ENCODE results near the gene GRIK2.
"Not testable (repeated sequence)": the region's sequence is repeated elsewhere in the genome, so short reads cannot be mapped to it uniquely, and the experiment has no call there.

Gene GRIK2

DNA sequence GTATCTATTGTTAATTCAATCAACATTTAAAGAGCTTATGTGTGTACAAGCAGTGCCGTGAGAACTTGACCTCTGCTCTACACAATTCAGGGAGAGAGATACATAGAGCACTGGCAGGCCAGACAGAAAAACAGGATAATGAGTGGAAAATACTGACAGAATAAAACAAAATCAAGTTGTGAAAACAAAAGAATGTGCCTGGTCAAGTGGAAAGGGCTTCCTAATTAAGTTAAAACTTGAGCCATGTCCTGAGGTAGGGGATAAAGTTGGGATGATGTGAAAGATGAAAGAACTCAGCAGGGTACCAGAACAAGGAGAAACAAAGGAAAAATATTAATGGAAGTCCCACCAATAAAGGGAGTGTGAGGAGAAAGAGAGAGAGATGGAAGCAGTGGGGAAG lies 672.8 kb downstream of the GRIK2 start:
- Histone ChIP-seq H3K9ac (ENCODE audit: low read depth, low read length) (no peak overlapping the region), H3K9me3 (ENCODE audit: control insufficient read depth, insufficient read depth, low read length) (no peaks in the 10 kb centered on the region), H3K36me3 (ENCODE audit: control insufficient read depth, insufficient read depth, low read length) (no peaks in the 10 kb centered on the region), H3K27me3 (ENCODE audit: control insufficient read depth, insufficient read depth, low read length) (no peaks in the 10 kb centered on the region), H3K4me1 (ENCODE audit: control insufficient read depth, insufficient read depth, low read length) (no peaks in the 10 kb centered on the region), H3K4me3 (ENCODE audit: low read depth, low read length) (no peak overlapping the region)

DNA sequence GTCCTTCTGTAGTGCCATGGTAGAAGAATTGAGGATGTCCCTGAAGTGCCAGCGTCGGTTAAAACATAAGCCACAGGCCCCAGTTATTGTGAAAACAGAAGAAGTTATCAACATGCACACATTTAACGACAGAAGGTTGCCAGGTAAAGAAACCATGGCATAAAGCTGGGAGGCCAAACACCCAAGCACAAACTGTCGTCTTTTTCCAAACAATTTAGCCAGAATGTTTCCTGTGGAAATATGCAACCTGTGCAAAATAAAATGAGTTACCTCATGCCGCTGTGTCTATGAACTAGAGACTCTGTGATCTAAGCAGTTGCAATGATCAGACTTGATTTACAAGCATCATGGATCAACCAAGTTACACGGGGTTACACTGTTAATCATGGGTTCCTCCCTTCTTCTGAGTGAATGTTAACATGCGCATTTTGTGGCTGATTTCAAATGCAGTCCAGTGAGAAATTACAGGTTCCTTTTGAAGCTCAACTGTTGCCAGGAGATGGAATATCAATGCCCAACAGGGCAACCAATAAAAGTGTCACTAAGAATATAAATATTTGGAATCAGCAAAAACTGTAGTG lies 674.9 kb downstream of the GRIK2 start:
- no peaks in the 10 kb centered on the region for H3K9me3 ChIP-seq (ENCODE audit: control insufficient read depth, insufficient read depth, low read length)
- no peaks in the 10 kb centered on the region for H3K36me3 ChIP-seq (ENCODE audit: control insufficient read depth, insufficient read depth, low read length)
- H3K4me3 ChIP-seq (ENCODE audit: low read depth, low read length), result no peak overlapping the region
- no peaks in the 10 kb centered on the region for H3K4me1 ChIP-seq (ENCODE audit: control insufficient read depth, insufficient read depth, low read length)
- H3K27me3 ChIP-seq (ENCODE audit: control insufficient read depth, insufficient read depth, low read length), result no peaks in the 10 kb centered on the region
- no peak overlapping the region for H3K9ac ChIP-seq (ENCODE audit: low read depth, low read length)

DNA sequence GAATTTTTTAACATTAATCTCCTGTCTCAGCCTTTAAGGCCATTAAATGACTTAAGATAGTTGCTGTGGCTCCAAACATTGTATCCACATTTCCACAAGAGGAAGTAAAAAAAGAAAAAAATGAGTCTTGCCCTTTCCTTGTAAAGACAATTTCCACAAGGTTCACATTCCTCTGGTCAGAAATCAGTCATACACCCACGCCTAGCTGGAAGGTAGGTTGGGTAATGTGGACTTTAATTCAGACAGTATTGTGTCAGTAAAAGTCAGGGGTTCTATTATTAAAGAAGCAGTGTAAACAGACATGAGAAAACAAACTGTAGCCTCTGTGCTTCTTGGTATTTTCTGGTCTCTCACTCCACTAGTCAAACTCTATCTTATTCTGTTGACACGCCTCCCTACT lies 682.0 kb downstream of the GRIK2 start:
- no peaks in the 10 kb centered on the region for H3K4me1 ChIP-seq (ENCODE audit: control insufficient read depth, insufficient read depth, low read length)

DNA sequence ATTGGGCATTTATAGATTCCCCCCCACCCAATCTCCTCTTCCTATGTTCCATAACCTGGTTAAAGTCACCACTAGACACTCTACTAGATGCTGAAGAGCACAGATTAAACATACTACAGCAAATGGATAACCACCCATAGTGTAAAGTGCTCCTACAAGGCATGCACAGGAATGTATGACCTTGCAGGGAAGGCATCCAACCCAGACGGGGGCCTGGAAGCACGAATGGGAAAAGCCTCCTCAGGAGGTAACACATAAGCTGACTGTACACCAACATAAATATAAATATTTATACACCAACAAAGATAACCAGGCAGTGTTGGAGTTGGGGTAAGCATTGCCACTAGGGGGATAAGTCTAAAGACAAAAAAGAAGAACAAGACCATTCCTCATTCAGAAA lies 691.7 kb downstream of the GRIK2 start:
- no peaks in the 10 kb centered on the region for H3K36me3 ChIP-seq (ENCODE audit: control insufficient read depth, insufficient read depth, low read length)
- no peaks in the 10 kb centered on the region for H3K4me1 ChIP-seq (ENCODE audit: control insufficient read depth, insufficient read depth, low read length)
- no peak overlapping the region for H3K9ac ChIP-seq (ENCODE audit: low read depth, low read length)
- H3K4me3 ChIP-seq (ENCODE audit: low read depth, low read length), result no peak overlapping the region
- no peaks in the 10 kb centered on the region for H3K27me3 ChIP-seq (ENCODE audit: control insufficient read depth, insufficient read depth, low read length)
- no peaks in the 10 kb centered on the region for H3K9me3 ChIP-seq (ENCODE audit: control insufficient read depth, insufficient read depth, low read length)

More for the DNA sequence above, 682.0 kb downstream of the GRIK2 start:
- no peaks in the 10 kb centered on the region for H3K36me3 ChIP-seq (ENCODE audit: control insufficient read depth, insufficient read depth, low read length)
- H3K9ac ChIP-seq (ENCODE audit: low read depth, low read length), result no peak overlapping the region
- no peaks in the 10 kb centered on the region for H3K27me3 ChIP-seq (ENCODE audit: control insufficient read depth, insufficient read depth, low read length)
- no peak overlapping the region for H3K4me3 ChIP-seq (ENCODE audit: low read depth, low read length)
- H3K9me3 ChIP-seq (ENCODE audit: control insufficient read depth, insufficient read depth, low read length), result no peaks in the 10 kb centered on the region

DNA sequence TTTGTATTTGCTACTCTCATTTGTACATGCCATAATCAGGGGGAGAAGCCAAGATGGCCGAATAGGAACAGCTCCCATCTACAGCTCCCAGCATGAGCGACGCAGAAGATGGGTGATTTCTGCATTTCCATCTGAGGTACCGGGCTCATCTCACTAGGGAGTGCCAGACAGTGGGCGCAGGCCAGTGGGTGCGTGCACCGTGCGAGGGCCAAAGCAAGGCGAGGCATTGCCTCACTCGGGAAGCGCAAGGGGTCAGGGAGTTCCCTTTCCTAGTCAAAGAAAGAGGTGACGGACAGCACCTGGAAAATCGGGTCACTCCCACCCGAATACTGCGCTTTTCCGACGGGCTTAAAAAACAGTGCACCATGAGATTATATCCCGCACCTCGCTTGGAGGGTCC lies 694.7 kb downstream of the GRIK2 start:
- H3K36me3 ChIP-seq (ENCODE audit: control insufficient read depth, insufficient read depth, low read length); H3K9me3 ChIP-seq (ENCODE audit: control insufficient read depth, insufficient read depth, low read length); H3K27me3 ChIP-seq (ENCODE audit: control insufficient read depth, insufficient read depth, low read length); H3K9ac ChIP-seq (ENCODE audit: low read depth, low read length); H3K4me1 ChIP-seq (ENCODE audit: control insufficient read depth, insufficient read depth, low read length); H3K4me3 ChIP-seq (ENCODE audit: low read depth, low read length): not testable (repeated sequence)

DNA sequence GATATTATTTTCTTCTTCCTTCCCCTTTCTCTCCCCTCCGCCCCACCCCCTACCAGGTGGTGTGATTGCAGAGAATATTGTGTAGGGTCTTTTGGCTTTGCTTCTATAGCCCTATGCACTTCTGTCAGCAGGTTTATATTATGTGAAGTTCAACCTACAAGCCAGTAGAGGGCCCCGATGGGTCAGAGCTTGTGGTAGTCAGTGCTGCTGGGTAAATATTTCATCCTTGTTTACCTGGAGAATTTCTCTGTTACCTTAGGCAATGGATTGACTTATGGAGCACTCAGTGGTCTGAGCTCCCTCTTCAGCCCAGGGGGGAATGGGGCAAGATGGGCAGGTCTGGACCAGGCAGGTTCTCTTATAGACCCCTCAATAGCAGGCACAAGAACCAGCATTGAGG lies 720.9 kb downstream of the GRIK2 start:
- no peaks in the 10 kb centered on the region for H3K4me1 ChIP-seq (ENCODE audit: control insufficient read depth, insufficient read depth, low read length)
- H3K4me3 ChIP-seq (ENCODE audit: low read depth, low read length), result no peak overlapping the region
- no peaks in the 10 kb centered on the region for H3K9me3 ChIP-seq (ENCODE audit: control insufficient read depth, insufficient read depth, low read length)
- H3K9ac ChIP-seq (ENCODE audit: low read depth, low read length), result no peak overlapping the region
- no peaks in the 10 kb centered on the region for H3K27me3 ChIP-seq (ENCODE audit: control insufficient read depth, insufficient read depth, low read length)
- no peaks in the 10 kb centered on the region for H3K36me3 ChIP-seq (ENCODE audit: control insufficient read depth, insufficient read depth, low read length)

DNA sequence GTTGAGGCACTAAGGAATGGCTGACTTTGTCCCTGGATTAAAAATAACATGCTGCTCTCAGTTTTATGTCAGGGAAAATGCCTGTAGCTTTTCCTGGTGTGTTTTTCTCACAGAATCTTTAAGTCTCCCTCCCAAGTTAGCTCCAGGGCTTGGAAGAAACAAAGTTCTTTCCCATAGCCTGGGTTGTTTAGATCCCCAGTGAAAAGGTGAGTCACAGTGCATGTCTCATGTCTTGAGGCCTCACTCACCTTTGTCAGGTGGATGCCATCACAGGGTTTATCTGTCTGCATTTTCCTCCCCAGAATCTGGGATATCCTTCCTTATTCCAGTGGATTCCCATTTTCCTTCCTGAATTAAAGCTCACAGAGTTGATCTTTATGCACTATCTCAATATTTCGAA lies 722.4 kb downstream of the GRIK2 start:
- Histone ChIP-seq H3K9ac (ENCODE audit: low read depth, low read length) (no peak overlapping the region), H3K27me3 (ENCODE audit: control insufficient read depth, insufficient read depth, low read length) (no peaks in the 10 kb centered on the region), H3K9me3 (ENCODE audit: control insufficient read depth, insufficient read depth, low read length) (no peaks in the 10 kb centered on the region)

DNA sequence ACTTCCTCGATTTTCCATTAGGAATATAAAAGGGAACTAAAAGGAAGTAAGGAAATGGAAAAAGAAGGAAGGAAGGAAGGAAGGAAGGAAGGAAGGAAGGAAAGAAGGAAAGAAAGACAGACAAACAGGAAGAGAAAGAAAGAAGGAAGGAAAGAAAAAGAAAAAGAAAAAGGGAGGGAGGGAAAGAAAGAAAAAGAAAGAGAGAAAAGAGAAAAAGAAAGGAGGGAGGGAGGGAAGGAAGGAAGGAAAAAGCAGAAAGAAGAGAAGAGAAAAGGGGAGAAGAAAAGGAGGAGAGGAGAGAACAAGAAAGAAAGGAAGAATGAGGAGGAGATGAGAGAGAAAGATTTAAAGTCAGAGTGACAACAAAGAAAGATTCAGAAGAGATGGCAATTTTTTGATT lies 724.5 kb downstream of the GRIK2 start:
- Histone ChIP-seq H3K36me3 (ENCODE audit: control insufficient read depth, insufficient read depth, low read length) (no peaks in the 10 kb centered on the region), H3K4me1 (ENCODE audit: control insufficient read depth, insufficient read depth, low read length) (no peaks in the 10 kb centered on the region), H3K4me3 (ENCODE audit: low read depth, low read length) (no peak overlapping the region), H3K9ac (ENCODE audit: low read depth, low read length) (no peak overlapping the region), H3K9me3 (ENCODE audit: control insufficient read depth, insufficient read depth, low read length) (no peaks in the 10 kb centered on the region), H3K27me3 (ENCODE audit: control insufficient read depth, insufficient read depth, low read length) (no peaks in the 10 kb centered on the region)

More for the DNA sequence above, 722.4 kb downstream of the GRIK2 start:
- Histone ChIP-seq H3K36me3 (ENCODE audit: control insufficient read depth, insufficient read depth, low read length) (no peaks in the 10 kb centered on the region), H3K4me3 (ENCODE audit: low read depth, low read length) (no peak overlapping the region), H3K4me1 (ENCODE audit: control insufficient read depth, insufficient read depth, low read length) (no peaks in the 10 kb centered on the region)

Data from iPS-15b (cell line).